ENCODE results near the gene DAB2IP. TPM values are rescaled to one million over a fixed set of nuclear protein-coding genes. Genes with fewer than 3 reads are reported as not detected.

DAB2IP gene
- total and polyA plus RNA-seq, 5 donors from 2014 or later = not detected

- no peak overlapping the region for H3K27ac Mint-ChIP-seq
- no peaks in the 10 kb centered on the region for H3K36me3 ChIP-seq (ENCODE audit: control insufficient read depth, insufficient read depth, low read length)
- no peaks in the 10 kb centered on the region for H3K27me3 ChIP-seq (ENCODE audit: control insufficient read depth, insufficient read depth, low read length)
- H3K9me3 ChIP-seq (ENCODE audit: control insufficient read depth in 2 of 2, low read length in 2 of 2) = no peaks in the 10 kb centered on the region
- no peaks in the 10 kb centered on the region for H3K36me3 Mint-ChIP-seq
- H3K27ac ChIP-seq (ENCODE audit: insufficient read depth, low read length, poor library complexity, severe bottlenecking) = no peak overlapping the region
- H3K4me3 Mint-ChIP-seq = no peak overlapping the region
- H3K4me3 ChIP-seq (ENCODE audit: low read depth, low read length) = no peak overlapping the region
- no peaks in the 10 kb centered on the region for H3K4me1 ChIP-seq (ENCODE audit: control insufficient read depth, insufficient read depth, low read length, poor library complexity, severe bottlenecking)
- no peaks in the 10 kb centered on the region for H3K9me3 Mint-ChIP-seq
- H3K27me3 Mint-ChIP-seq = no peaks in the 10 kb centered on the region
- ATAC-seq (ENCODE audit: low read depth in 2 of 2) = no peak
- DNase-seq = no peak
- H3K4me1 Mint-ChIP-seq = no peaks in the 10 kb centered on the region
Observed at GRCh38 chr9:121810489-121810888, 159.1 kb downstream of the DAB2IP start.

- H3K27me3 ChIP-seq (ENCODE audit: control insufficient read depth, insufficient read depth, low read length) = no peaks in the 10 kb centered on the region
- no peak overlapping the region for H3K4me3 ChIP-seq (ENCODE audit: low read depth, low read length)
- Mint-ChIP-seq H3K36me3 (no peaks in the 10 kb centered on the region), H3K27ac (no peak overlapping the region), H3K27me3 (no peaks in the 10 kb centered on the region), H3K9me3 (no peaks in the 10 kb centered on the region), H3K4me1 (no peaks in the 10 kb centered on the region), H3K4me3 (no peak overlapping the region)
- ATAC-seq (ENCODE audit: low read depth in 2 of 2) = no peak
- H3K27ac ChIP-seq (ENCODE audit: insufficient read depth, low read length, poor library complexity, severe bottlenecking) = no peak overlapping the region
- no peaks in the 10 kb centered on the region for H3K36me3 ChIP-seq (ENCODE audit: control insufficient read depth, insufficient read depth, low read length)
- H3K9me3 ChIP-seq (ENCODE audit: control insufficient read depth in 2 of 2, low read length in 2 of 2) = no peaks in the 10 kb centered on the region
- H3K4me1 ChIP-seq (ENCODE audit: control insufficient read depth, insufficient read depth, low read length, poor library complexity, severe bottlenecking) = no peaks in the 10 kb centered on the region
- DNase-seq = no peak
Observed at GRCh38 chr9:121811140-121811539, 159.7 kb downstream of the DAB2IP start.

- Mint-ChIP-seq H3K4me1 (no peaks in the 10 kb centered on the region), H3K9me3 (no peaks in the 10 kb centered on the region), H3K27me3 (no peaks in the 10 kb centered on the region), H3K36me3 (no peaks in the 10 kb centered on the region), H3K4me3 (no peak overlapping the region), H3K27ac (no peak overlapping the region)
- ATAC-seq (ENCODE audit: low read depth in 2 of 2) = no peak
- H3K9me3 ChIP-seq (ENCODE audit: control insufficient read depth in 2 of 2, low read length in 2 of 2) = no peaks in the 10 kb centered on the region
- no peak overlapping the region for H3K4me3 ChIP-seq (ENCODE audit: low read depth, low read length)
- H3K27me3 ChIP-seq (ENCODE audit: control insufficient read depth, insufficient read depth, low read length) = no peaks in the 10 kb centered on the region
- no peaks in the 10 kb centered on the region for H3K36me3 ChIP-seq (ENCODE audit: control insufficient read depth, insufficient read depth, low read length)
- no peaks in the 10 kb centered on the region for H3K4me1 ChIP-seq (ENCODE audit: control insufficient read depth, insufficient read depth, low read length, poor library complexity, severe bottlenecking)
- no peak for DNase-seq
- H3K27ac ChIP-seq (ENCODE audit: insufficient read depth, low read length, poor library complexity, severe bottlenecking) = no peak overlapping the region
Observed at GRCh38 chr9:121811751-121812150, 160.3 kb downstream of the DAB2IP start.

GRCh38 chr9:121812159-121812735, 160.8 kb downstream of the DAB2IP start:
- Histone ChIP-seq H3K9me3 (ENCODE audit: control insufficient read depth in 2 of 2, low read length in 2 of 2) (no peaks in the 10 kb centered on the region), H3K27ac (ENCODE audit: insufficient read depth, low read length, poor library complexity, severe bottlenecking) (no peak overlapping the region), H3K4me1 (ENCODE audit: control insufficient read depth, insufficient read depth, low read length, poor library complexity, severe bottlenecking) (no peaks in the 10 kb centered on the region), H3K36me3 (ENCODE audit: control insufficient read depth, insufficient read depth, low read length) (no peaks in the 10 kb centered on the region), H3K4me3 (ENCODE audit: low read depth, low read length) (no peak overlapping the region), H3K27me3 (ENCODE audit: control insufficient read depth, insufficient read depth, low read length) (no peaks in the 10 kb centered on the region)
- ATAC-seq (ENCODE audit: low read depth in 2 of 2) (no peak), DNase-seq (no peak)
- no peaks in the 10 kb centered on the region for H3K4me1 Mint-ChIP-seq
- H3K9me3 Mint-ChIP-seq = no peaks in the 10 kb centered on the region
- no peaks in the 10 kb centered on the region for H3K36me3 Mint-ChIP-seq
- no peaks in the 10 kb centered on the region for H3K27me3 Mint-ChIP-seq
- H3K27ac Mint-ChIP-seq = peak overlapping the region in 1 of 3 donors; percentile 6
- H3K4me3 Mint-ChIP-seq = no peak overlapping the region

GRCh38 chr9:121813519-121814210, 162.2 kb downstream of the DAB2IP start:
- H3K4me3 ChIP-seq (ENCODE audit: low read depth, low read length) = no peak overlapping the region
- H3K27me3 Mint-ChIP-seq = no peaks in the 10 kb centered on the region
- no peaks in the 10 kb centered on the region for H3K9me3 ChIP-seq (ENCODE audit: control insufficient read depth in 2 of 2, low read length in 2 of 2)
- no peak for ATAC-seq (ENCODE audit: low read depth in 2 of 2)
- DNase-seq = no peak
- no peaks in the 10 kb centered on the region for H3K36me3 Mint-ChIP-seq
- no peaks in the 10 kb centered on the region for H3K4me1 Mint-ChIP-seq
- H3K4me3 Mint-ChIP-seq = no peak overlapping the region
- no peaks in the 10 kb centered on the region for H3K9me3 Mint-ChIP-seq
- no peaks in the 10 kb centered on the region for H3K27me3 ChIP-seq (ENCODE audit: control insufficient read depth, insufficient read depth, low read length)
- H3K27ac Mint-ChIP-seq = no peak overlapping the region
- no peaks in the 10 kb centered on the region for H3K4me1 ChIP-seq (ENCODE audit: control insufficient read depth, insufficient read depth, low read length, poor library complexity, severe bottlenecking)
- no peaks in the 10 kb centered on the region for H3K36me3 ChIP-seq (ENCODE audit: control insufficient read depth, insufficient read depth, low read length)
- no peak overlapping the region for H3K27ac ChIP-seq (ENCODE audit: insufficient read depth, low read length, poor library complexity, severe bottlenecking)

GRCh38 chr9:121814594-121814993, 163.2 kb downstream of the DAB2IP start:
- no peaks in the 10 kb centered on the region for H3K9me3 Mint-ChIP-seq
- Histone ChIP-seq H3K27me3 (ENCODE audit: control insufficient read depth, insufficient read depth, low read length) (no peaks in the 10 kb centered on the region), H3K9me3 (ENCODE audit: control insufficient read depth in 2 of 2, low read length in 2 of 2) (no peaks in the 10 kb centered on the region), H3K27ac (ENCODE audit: insufficient read depth, low read length, poor library complexity, severe bottlenecking) (no peak overlapping the region), H3K36me3 (ENCODE audit: control insufficient read depth, insufficient read depth, low read length) (no peaks in the 10 kb centered on the region), H3K4me1 (ENCODE audit: control insufficient read depth, insufficient read depth, low read length, poor library complexity, severe bottlenecking) (no peaks in the 10 kb centered on the region), H3K4me3 (ENCODE audit: low read depth, low read length) (no peak overlapping the region)
- no peak overlapping the region for H3K27ac Mint-ChIP-seq
- H3K4me1 Mint-ChIP-seq = no peaks in the 10 kb centered on the region
- ATAC-seq (ENCODE audit: low read depth in 2 of 2) (no peak), DNase-seq (no peak)
- H3K36me3 Mint-ChIP-seq = no peaks in the 10 kb centered on the region
- H3K4me3 Mint-ChIP-seq = no peak overlapping the region
- H3K27me3 Mint-ChIP-seq = no peaks in the 10 kb centered on the region

GRCh38 chr9:121815084-121815483, 163.7 kb downstream of the DAB2IP start:
- Histone ChIP-seq H3K27ac (ENCODE audit: insufficient read depth, low read length, poor library complexity, severe bottlenecking) (no peak overlapping the region), H3K27me3 (ENCODE audit: control insufficient read depth, insufficient read depth, low read length) (no peaks in the 10 kb centered on the region), H3K36me3 (ENCODE audit: control insufficient read depth, insufficient read depth, low read length) (no peaks in the 10 kb centered on the region), H3K4me1 (ENCODE audit: control insufficient read depth, insufficient read depth, low read length, poor library complexity, severe bottlenecking) (no peaks in the 10 kb centered on the region), H3K9me3 (ENCODE audit: control insufficient read depth in 2 of 2, low read length in 2 of 2) (no peaks in the 10 kb centered on the region), H3K4me3 (ENCODE audit: low read depth, low read length) (no peak overlapping the region)
- Mint-ChIP-seq H3K36me3 (no peaks in the 10 kb centered on the region), H3K4me1 (no peaks in the 10 kb centered on the region), H3K27ac (no peak overlapping the region), H3K27me3 (no peaks in the 10 kb centered on the region), H3K4me3 (no peak overlapping the region), H3K9me3 (no peaks in the 10 kb centered on the region)
- DNase-seq (no peak), ATAC-seq (ENCODE audit: low read depth in 2 of 2) (no peak)

All from CD4-positive, CD25-positive, alpha-beta regulatory T cell (primary cell).